Chondrocyte (in vitro differentiated cells): ENCODE measurements around the gene OPN5. TPM values are rescaled to one million over a fixed set of nuclear protein-coding genes. Genes with fewer than 3 reads are reported as not detected.

Experiments
- DNase-seq: peaks from one replicate; pipeline ENCODE4 v3.0.0; 2021; ENCODE audit warnings: mixed read lengths, low spot score
- H3K27ac Mint-ChIP-seq: one replicate; pipeline ENCODE4 v1.8.0; 2021; ENCODE audit warnings: mild to moderate bottlenecking, moderate library complexity, mixed read lengths; ENCODE audit not compliant: unreplicated experiment
- H3K27me3 Mint-ChIP-seq: 2 replicates; pipeline ENCODE4 v1.8.0; 2021; ENCODE audit warnings: low read depth, mixed read lengths
- H3K36me3 Mint-ChIP-seq: 2 replicates; pipeline ENCODE4 v1.8.0; 2021; ENCODE audit warnings: low read depth, mixed read lengths
- H3K4me1 Mint-ChIP-seq: 2 replicates; pipeline ENCODE4 v1.8.0; 2021; ENCODE audit warnings: low read depth, mild to moderate bottlenecking, mixed read lengths
- H3K4me3 Mint-ChIP-seq: one replicate; pipeline ENCODE4 v1.8.0; 2021; ENCODE audit warnings: mild to moderate bottlenecking, moderate library complexity, mixed read lengths; ENCODE audit not compliant: unreplicated experiment
- H3K9me3 Mint-ChIP-seq: 2 replicates; pipeline ENCODE4 v1.8.0; 2021; ENCODE audit warnings: low read depth, mixed read lengths
- total RNA-seq: library from RNA; stranded (reverse); gene quantifications from 3 replicates; pipeline ENCODE4 v1.2.1, GENCODE V29; 2021
- TF ChIP-seq, protein P1 (sequence below): fragments of 200-600 bp; sonication (generic); IDR thresholded peaks from 2 replicates; pipeline ENCODE4 v1.5.0; 2021; ENCODE audit warnings: antibody characterized with exemption, mild to moderate bottlenecking, moderate library complexity

Gene OPN5
- total RNA-seq, 1 donor from 2014 or later, result not detected

DNA sequence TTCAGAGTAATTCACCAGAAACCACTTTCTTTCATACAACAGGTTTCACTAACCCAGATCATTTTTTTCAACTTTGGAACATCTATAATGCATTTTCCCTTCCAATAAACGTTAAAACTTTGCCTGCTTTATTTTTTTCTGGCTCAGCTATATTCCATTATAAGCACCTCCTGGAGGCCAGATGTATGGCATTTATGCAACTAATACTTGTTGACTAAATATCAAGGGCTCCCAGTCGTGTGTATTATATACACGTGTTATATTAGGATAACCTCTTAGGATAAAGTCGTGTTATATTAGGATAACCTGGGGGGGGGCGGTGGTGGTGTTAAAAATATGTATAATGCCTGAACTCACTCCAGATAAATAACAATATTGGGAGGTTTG, 6.7 kb downstream of the OPN5 start:
- Mint-ChIP-seq H3K9me3 (no peaks in the 10 kb centered on the region), H3K4me1 (peaks cover 6% of the 10 kb centered on the region), H3K36me3 (no peaks in the 10 kb centered on the region), H3K4me3 (no peak overlapping the region), H3K27me3 (peaks cover 60% of the 10 kb centered on the region), H3K27ac (no peak overlapping the region)
- DNase-seq, result no peak
- TF ChIP-seq, protein P1, sequence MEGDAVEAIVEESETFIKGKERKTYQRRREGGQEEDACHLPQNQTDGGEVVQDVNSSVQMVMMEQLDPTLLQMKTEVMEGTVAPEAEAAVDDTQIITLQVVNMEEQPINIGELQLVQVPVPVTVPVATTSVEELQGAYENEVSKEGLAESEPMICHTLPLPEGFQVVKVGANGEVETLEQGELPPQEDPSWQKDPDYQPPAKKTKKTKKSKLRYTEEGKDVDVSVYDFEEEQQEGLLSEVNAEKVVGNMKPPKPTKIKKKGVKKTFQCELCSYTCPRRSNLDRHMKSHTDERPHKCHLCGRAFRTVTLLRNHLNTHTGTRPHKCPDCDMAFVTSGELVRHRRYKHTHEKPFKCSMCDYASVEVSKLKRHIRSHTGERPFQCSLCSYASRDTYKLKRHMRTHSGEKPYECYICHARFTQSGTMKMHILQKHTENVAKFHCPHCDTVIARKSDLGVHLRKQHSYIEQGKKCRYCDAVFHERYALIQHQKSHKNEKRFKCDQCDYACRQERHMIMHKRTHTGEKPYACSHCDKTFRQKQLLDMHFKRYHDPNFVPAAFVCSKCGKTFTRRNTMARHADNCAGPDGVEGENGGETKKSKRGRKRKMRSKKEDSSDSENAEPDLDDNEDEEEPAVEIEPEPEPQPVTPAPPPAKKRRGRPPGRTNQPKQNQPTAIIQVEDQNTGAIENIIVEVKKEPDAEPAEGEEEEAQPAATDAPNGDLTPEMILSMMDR, result no peak

GRCh38 chr6:47789553-47789952, 7.7 kb downstream of the OPN5 start:
- Mint-ChIP-seq H3K27ac (no peak overlapping the region), H3K27me3 (peaks cover 56% of the 10 kb centered on the region), H3K4me3 (no peak overlapping the region), H3K36me3 (no peaks in the 10 kb centered on the region), H3K9me3 (no peaks in the 10 kb centered on the region), H3K4me1 (peaks cover 6% of the 10 kb centered on the region)
- TF ChIP-seq, protein P1, result no peak
- no peak for DNase-seq

DNA sequence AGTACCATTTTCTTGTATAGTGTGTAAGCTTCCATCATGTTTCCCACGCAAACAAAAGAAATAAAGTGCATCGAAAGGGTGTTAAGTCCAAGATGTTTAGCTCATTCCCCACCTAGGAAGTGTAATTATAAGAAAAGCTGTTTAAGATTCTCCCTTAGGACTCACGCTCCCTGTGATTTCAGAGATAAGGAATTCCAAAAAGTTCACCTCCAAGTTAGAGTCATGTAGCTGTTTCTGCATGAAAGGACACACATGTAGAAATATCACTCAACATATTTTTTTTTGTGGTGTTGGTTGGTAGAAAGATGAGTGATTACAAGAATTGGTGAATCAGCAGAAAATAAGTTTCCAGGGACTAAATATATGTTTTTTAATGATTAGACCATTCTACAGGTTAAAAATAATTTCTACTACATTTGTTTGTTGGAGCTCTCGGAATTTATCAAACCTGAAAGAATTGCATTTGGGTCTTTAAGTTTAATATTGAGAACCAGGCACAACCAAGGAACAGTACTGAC, 10.4 kb downstream of the OPN5 start:
- H3K4me1 Mint-ChIP-seq, result peaks cover 6% of the 10 kb centered on the region
- no peaks in the 10 kb centered on the region for H3K36me3 Mint-ChIP-seq
- no peak overlapping the region for H3K27ac Mint-ChIP-seq
- TF ChIP-seq, protein P1, result no peak
- H3K9me3 Mint-ChIP-seq, result no peaks in the 10 kb centered on the region
- H3K4me3 Mint-ChIP-seq, result no peak overlapping the region
- DNase-seq, result no peak
- peaks cover 38% of the 10 kb centered on the region for H3K27me3 Mint-ChIP-seq

- Mint-ChIP-seq H3K27ac (no peak overlapping the region), H3K9me3 (no peaks in the 10 kb centered on the region), H3K4me1 (no peaks in the 10 kb centered on the region), H3K27me3 (peaks cover 24% of the 10 kb centered on the region), H3K36me3 (no peaks in the 10 kb centered on the region), H3K4me3 (no peak overlapping the region)
- TF ChIP-seq, protein P1, result no peak
- DNase-seq, result no peak
Observed at GRCh38 chr6:47794577-47795135, 12.8 kb downstream of the OPN5 start.

DNA sequence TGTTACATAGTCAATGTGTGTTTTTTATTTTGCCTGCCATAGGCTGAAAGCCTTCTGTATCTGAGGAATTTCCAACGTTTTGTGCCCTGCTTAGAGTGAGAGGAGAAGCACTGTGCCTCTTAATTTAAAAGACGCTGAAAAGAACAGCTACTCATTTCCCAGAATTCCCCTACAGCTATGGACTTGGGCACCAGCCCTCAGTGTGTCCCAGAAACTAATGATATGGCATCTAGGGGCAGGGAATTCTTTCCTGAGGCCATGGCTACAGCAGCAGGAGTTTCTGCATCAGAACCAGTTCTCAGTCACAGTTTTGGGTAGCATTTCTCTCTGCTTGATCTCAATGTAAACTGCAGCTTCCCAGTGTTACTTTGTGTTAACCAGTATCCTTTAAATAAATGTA, 20.2 kb downstream of the OPN5 start:
- TF ChIP-seq, protein P1, result no peak
- Mint-ChIP-seq H3K36me3 (no peaks in the 10 kb centered on the region), H3K9me3 (no peaks in the 10 kb centered on the region), H3K4me1 (no peaks in the 10 kb centered on the region), H3K4me3 (no peak overlapping the region), H3K27ac (no peak overlapping the region), H3K27me3 (peaks cover 20% of the 10 kb centered on the region)
- no peak for DNase-seq
